Esophagus squamous epithelium (tissue), 4 donors: Measurements from ENCODE around the gene HSPBP1.

Source experiments
- POLR2A ChIP-seq, 4 donors: fragments of 450-650 bp; IDR thresholded peaks; one replicate each; pipeline ENCODE4 v1.6.1; 2017; ENCODE audit warnings: antibody characterized with exemption in 4 of 4, mild to moderate bottlenecking in 4 of 4, moderate library complexity in 3 of 4
- TF ChIP-seq, protein P1 (sequence below), 6 experiments: fragments of 450-650 bp in 4 of 6; fragments of 200-600 bp in 2 of 6; sonication (generic) in 2 of 6; IDR thresholded peaks; one replicate each; pipeline ENCODE4 v1.5.1; 2016 to 2019; ENCODE audit warnings: antibody characterized with exemption in 6 of 6, mild to moderate bottlenecking in 4 of 6, moderate library complexity in 4 of 6

DNA sequence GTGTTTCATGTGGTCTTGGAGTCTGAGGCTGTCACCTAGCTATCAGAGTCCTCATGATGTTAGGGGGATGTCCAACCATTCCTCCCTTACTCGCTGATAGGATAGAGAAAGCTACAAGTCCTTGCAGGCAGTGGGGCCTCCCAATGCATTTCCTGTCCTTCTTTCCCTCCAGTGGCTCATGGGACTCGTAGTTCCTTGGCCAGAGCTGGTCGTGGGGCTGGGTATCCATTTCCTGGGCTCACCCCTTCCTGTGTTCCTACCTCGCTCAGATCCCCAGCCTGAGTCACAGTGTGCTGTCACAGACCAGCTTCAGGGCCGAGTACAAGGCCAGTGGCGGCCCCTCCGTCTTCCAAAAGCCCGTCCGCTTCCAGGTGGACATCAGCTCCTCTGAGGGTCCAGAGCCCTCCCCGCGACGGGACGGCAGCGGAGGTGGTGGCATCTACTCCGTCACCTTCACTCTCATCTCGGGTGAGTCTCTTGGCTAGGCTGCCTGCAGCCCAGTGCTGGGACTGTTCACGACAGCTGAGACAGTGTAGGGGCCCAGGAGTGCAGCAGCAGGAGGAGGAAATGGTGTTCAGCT lies 26.2 kb upstream of the HSPBP1 start:
- TF ChIP-seq, protein P1, sequence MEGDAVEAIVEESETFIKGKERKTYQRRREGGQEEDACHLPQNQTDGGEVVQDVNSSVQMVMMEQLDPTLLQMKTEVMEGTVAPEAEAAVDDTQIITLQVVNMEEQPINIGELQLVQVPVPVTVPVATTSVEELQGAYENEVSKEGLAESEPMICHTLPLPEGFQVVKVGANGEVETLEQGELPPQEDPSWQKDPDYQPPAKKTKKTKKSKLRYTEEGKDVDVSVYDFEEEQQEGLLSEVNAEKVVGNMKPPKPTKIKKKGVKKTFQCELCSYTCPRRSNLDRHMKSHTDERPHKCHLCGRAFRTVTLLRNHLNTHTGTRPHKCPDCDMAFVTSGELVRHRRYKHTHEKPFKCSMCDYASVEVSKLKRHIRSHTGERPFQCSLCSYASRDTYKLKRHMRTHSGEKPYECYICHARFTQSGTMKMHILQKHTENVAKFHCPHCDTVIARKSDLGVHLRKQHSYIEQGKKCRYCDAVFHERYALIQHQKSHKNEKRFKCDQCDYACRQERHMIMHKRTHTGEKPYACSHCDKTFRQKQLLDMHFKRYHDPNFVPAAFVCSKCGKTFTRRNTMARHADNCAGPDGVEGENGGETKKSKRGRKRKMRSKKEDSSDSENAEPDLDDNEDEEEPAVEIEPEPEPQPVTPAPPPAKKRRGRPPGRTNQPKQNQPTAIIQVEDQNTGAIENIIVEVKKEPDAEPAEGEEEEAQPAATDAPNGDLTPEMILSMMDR (IDR thresholded peaks at IDR 0.05), result no peak
- no peak for TF ChIP-seq POLR2A (IDR thresholded peaks at IDR 0.05)
